Stimulated activated CD8-positive, alpha-beta memory T cell treated with anti-CD3 and anti-CD28 coated beads, Interleukin-2, amount 100 ng/mL, for 48 hours (primary cell): ENCODE measurements around the gene STYXL1.
"Not testable (repeated sequence)": the region's sequence is repeated elsewhere in the genome, so short reads cannot be mapped to it uniquely, and the experiment has no call there.

Experiments
- DNase-seq, 2 donors: peaks; one replicate each; pipeline ENCODE4 v3.0.0-alpha.2; 2020; ENCODE audit warnings: low read depth in 2 of 2

STYXL1 gene

GRCh38 chr7:76047811-76048667 is at the start of gene STYXL1, which contains the start of gene MDH2:
TSS of gene STYXL1 (minus strand) at chr7:76048000. CDS start at chr7:76030523, 17,477 bp downstream.
TSS of gene MDH2 (plus strand) at chr7:76048106. CDS start at chr7:76048161, 55 bp downstream.
- peak; percentile 88 for DNase-seq

- DNase-seq = no peak
Measured at GRCh38 chr7:76095908-76096307, 48.1 kb upstream of the STYXL1 start.

GRCh38 chr7:76094326-76094725 is 46.5 kb upstream of the STYXL1 start:
- not testable (repeated sequence) for DNase-seq

- DNase-seq = not testable (repeated sequence)
Measured at GRCh38 chr7:76093531-76093930, 45.7 kb upstream of the STYXL1 start.

- no peak for DNase-seq
Measured at GRCh38 chr7:76091506-76091905, 43.7 kb upstream of the STYXL1 start.

GRCh38 chr7:76089865-76090475 is 42.2 kb upstream of the STYXL1 start:
- DNase-seq = no peak

- DNase-seq = not testable (repeated sequence)
Measured at GRCh38 chr7:76087362-76087791, 39.6 kb upstream of the STYXL1 start.

- DNase-seq = no peak
Measured at GRCh38 chr7:76086070-76086469, 38.3 kb upstream of the STYXL1 start.

GRCh38 chr7:76084115-76084514 is 36.3 kb upstream of the STYXL1 start:
- DNase-seq = not testable (repeated sequence)

GRCh38 chr7:76080204-76080603 is 32.4 kb upstream of the STYXL1 start:
- no peak for DNase-seq

GRCh38 chr7:76077435-76077834 is 29.6 kb upstream of the STYXL1 start:
- DNase-seq = no peak

GRCh38 chr7:76076995-76077394 is 29.2 kb upstream of the STYXL1 start:
- no peak for DNase-seq

GRCh38 chr7:76074972-76075370 is 27.2 kb upstream of the STYXL1 start:
- no peak for DNase-seq

GRCh38 chr7:76074306-76074971 is 26.6 kb upstream of the STYXL1 start:
- DNase-seq = no peak

- DNase-seq = no peak
Measured at GRCh38 chr7:76073335-76073990, 25.7 kb upstream of the STYXL1 start.

- no peak for DNase-seq
Measured at GRCh38 chr7:76072243-76073148, 24.7 kb upstream of the STYXL1 start.

- no peak for DNase-seq
Measured at GRCh38 chr7:76071316-76072242, 23.8 kb upstream of the STYXL1 start.

- DNase-seq = no peak
Measured at GRCh38 chr7:76069238-76069638, 21.4 kb upstream of the STYXL1 start.

- DNase-seq = no peak
Measured at GRCh38 chr7:76066716-76067503, 19.1 kb upstream of the STYXL1 start.
